ENCODE results near the gene VEGFA.

- TF ChIP-seq, protein P1, sequence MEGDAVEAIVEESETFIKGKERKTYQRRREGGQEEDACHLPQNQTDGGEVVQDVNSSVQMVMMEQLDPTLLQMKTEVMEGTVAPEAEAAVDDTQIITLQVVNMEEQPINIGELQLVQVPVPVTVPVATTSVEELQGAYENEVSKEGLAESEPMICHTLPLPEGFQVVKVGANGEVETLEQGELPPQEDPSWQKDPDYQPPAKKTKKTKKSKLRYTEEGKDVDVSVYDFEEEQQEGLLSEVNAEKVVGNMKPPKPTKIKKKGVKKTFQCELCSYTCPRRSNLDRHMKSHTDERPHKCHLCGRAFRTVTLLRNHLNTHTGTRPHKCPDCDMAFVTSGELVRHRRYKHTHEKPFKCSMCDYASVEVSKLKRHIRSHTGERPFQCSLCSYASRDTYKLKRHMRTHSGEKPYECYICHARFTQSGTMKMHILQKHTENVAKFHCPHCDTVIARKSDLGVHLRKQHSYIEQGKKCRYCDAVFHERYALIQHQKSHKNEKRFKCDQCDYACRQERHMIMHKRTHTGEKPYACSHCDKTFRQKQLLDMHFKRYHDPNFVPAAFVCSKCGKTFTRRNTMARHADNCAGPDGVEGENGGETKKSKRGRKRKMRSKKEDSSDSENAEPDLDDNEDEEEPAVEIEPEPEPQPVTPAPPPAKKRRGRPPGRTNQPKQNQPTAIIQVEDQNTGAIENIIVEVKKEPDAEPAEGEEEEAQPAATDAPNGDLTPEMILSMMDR (IDR thresholded peaks at IDR 0.05) = no peak
- TF ChIP-seq POLR2A (IDR thresholded peaks at IDR 0.05) = no peak
Observed at GRCh38 chr6:43744491-43744890, 25.5 kb upstream of the VEGFA start.

Data from esophagus squamous epithelium (tissue), 4 donors.